HEK293T (cell line): ENCODE measurements around the gene DNAI1.

ENCODE experiments used
- ARNT ChIP-seq: fragments of 450-650 bp; IDR thresholded peaks from 2 replicates; pipeline ENCODE4 v1.6.1; 2017; ENCODE audit warnings: mild to moderate bottlenecking
- BHLHE40 ChIP-seq: fragments of 450-650 bp; IDR thresholded peaks from 2 replicates; pipeline ENCODE4 v1.6.1; 2016; ENCODE audit warnings: mild to moderate bottlenecking, moderate library complexity, borderline replicate concordance
- CTBP1 ChIP-seq: fragments of 450-650 bp; IDR thresholded peaks from 2 replicates; pipeline ENCODE4 v1.6.1; 2016; ENCODE audit warnings: borderline replicate concordance
- ELF4 ChIP-seq: fragments of 450-650 bp; IDR thresholded peaks from 2 replicates; pipeline ENCODE4 v1.6.1; 2017; ENCODE audit warnings: antibody characterized with exemption
- FOXM1 ChIP-seq: fragments of 450-650 bp; IDR thresholded peaks from 2 replicates; pipeline ENCODE4 v1.6.1; 2017; ENCODE audit warnings: mild to moderate bottlenecking, borderline replicate concordance
- HDGF ChIP-seq: fragments of 450-650 bp; IDR thresholded peaks from 2 replicates; pipeline ENCODE4 v1.6.1; 2017; ENCODE audit warnings: antibody characterized with exemption, borderline replicate concordance
- L3MBTL2 ChIP-seq: fragments of 450-650 bp; conservative IDR thresholded peaks from 2 replicates; pipeline ENCODE4 v1.6.1; 2016; ENCODE audit warnings: mild to moderate bottlenecking
- LEF1 ChIP-seq: fragments of 450-650 bp; IDR thresholded peaks from 2 replicates; pipeline ENCODE4 v1.6.1; 2017; ENCODE audit warnings: mild to moderate bottlenecking, borderline replicate concordance
- NFRKB ChIP-seq: fragments of 450-650 bp; IDR thresholded peaks from 2 replicates; pipeline ENCODE4 v1.6.1; 2016; ENCODE audit warnings: mild to moderate bottlenecking, moderate library complexity
- SUZ12 ChIP-seq: fragments of 450-650 bp; IDR thresholded peaks from 2 replicates; pipeline ENCODE4 v1.6.1; 2016; ENCODE audit warnings: mild to moderate bottlenecking
- TF ChIP-seq, protein P1 (sequence below): fragments of 450-650 bp; IDR thresholded peaks from 2 replicates; pipeline ENCODE4 v1.6.1; 2016

DNA sequence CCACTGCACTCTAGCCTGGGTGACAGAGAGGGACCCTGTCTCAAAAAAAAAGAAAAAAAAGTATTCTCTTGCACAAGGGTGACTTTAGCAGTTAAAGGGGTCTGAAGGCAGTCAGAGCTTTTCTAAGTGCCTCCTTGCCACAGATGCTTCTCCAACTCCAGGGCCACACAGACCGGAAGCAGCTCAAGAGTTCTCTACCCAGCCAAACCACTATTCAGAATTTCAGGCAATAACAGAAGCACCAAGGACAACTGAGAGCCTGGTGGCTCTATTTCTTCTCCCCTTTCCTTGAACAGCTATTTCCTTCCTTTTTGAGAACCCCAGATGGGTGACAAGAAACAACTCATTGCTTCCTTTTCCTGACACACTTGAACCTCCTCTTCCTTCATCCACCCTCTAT lies 2.5 kb upstream of the DNAI1 start:
- TF ChIP-seq ARNT (no peak), HDGF (no peak), SUZ12 (no peak), BHLHE40 (no peak), L3MBTL2 (no peak), NFRKB (no peak), FOXM1 (no peak), LEF1 (no peak), ELF4 (no peak), CTBP1 (no peak)
- TF ChIP-seq, protein P1, sequence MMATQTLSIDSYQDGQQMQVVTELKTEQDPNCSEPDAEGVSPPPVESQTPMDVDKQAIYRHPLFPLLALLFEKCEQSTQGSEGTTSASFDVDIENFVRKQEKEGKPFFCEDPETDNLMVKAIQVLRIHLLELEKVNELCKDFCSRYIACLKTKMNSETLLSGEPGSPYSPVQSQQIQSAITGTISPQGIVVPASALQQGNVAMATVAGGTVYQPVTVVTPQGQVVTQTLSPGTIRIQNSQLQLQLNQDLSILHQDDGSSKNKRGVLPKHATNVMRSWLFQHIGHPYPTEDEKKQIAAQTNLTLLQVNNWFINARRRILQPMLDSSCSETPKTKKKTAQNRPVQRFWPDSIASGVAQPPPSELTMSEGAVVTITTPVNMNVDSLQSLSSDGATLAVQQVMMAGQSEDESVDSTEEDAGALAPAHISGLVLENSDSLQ: no peak
